Right lobe of liver (tissue), 6 donors: Measurements from ENCODE around the gene OGFRL1. TPM values are rescaled to one million over a fixed set of nuclear protein-coding genes. Genes with fewer than 3 reads are reported as not detected.

Experiments
- ATAC-seq, 4 donors: fragments of 200-7000 bp; cut with Tn5 transposase; one replicate each; pipeline ENCODE4 v1.9.1; 2020; ENCODE audit warnings: mild to moderate bottlenecking in 4 of 4, moderate library complexity in 4 of 4
- DNase-seq, 3 donors: peaks; one replicate each; pipeline ENCODE4 v3.0.0-alpha.2; 2020
- H3K27ac ChIP-seq, 3 donors: fragments of 200-600 bp; one replicate each; pipeline ENCODE4 v1.8.0; 2022
- H3K27me3 ChIP-seq, 2 donors: fragments of 200-600 bp; one replicate each; pipeline ENCODE4 v1.8.0; 2022
- H3K36me3 ChIP-seq, 4 donors: fragments of 200-600 bp; sonication (generic) in 1 of 4; one replicate each; pipeline versions ENCODE4 v1.5.1 to v1.8.0; 2017 to 2022; ENCODE audit warnings: control low read depth in 1 of 4
- H3K4me1 ChIP-seq, 4 donors: fragments of 200-600 bp; sonication (generic) in 1 of 4; one replicate each; pipeline versions ENCODE4 v1.5.1 to v1.8.0; 2017 to 2022; ENCODE audit warnings: control low read depth in 1 of 4
- H3K4me3 ChIP-seq, 3 donors: fragments of 200-600 bp; one replicate each; pipeline ENCODE4 v1.8.0; 2022
- H3K9me3 ChIP-seq, 4 donors: fragments of 200-600 bp; sonication (generic) in 1 of 4; one replicate each; pipeline versions ENCODE4 v1.5.1 to v1.8.0; 2017 to 2022; ENCODE audit warnings: control low read depth in 1 of 4
- CTCF ChIP-seq, 4 donors: fragments of 200-600 bp in 3 of 4; fragments of 450-650 bp in 1 of 4; IDR thresholded peaks; one replicate each; pipeline versions ENCODE4 v1.5.1 to v1.8.0; 2016 to 2022; ENCODE audit warnings: antibody characterized with exemption in 4 of 4, mild to moderate bottlenecking in 2 of 4
- POLR2A ChIP-seq: fragments of 450-650 bp; IDR thresholded peaks from one replicate; pipeline ENCODE4 v1.6.1; 2017; ENCODE audit warnings: antibody characterized with exemption, mild to moderate bottlenecking
- WGBS: methylation state at CpG from one replicate; pipeline ENCODE4 v1.1.6; 2018; ENCODE audit warnings: low coverage, low lambda C conversion rate; ENCODE audit not compliant: insufficient coverage; ENCODE audit errors: missing lambda C conversion rate; 5-methylcytosine and 5-hydroxymethylcytosine counted together
- intact Hi-C, 2 donors: fragments of 100-400 bp; cut with DNase I; formaldehyde crosslinking; loops; one replicate each; pipeline versions ENCODE4 v1.11.2 to v1.14.1; 2022
- total RNA-seq, 6 experiments: library from RNA; depleted of rRNA in 2 of 6; stranded (reverse); fragments of >200 nt in 2 of 6; fragmentation: NEBNext Ultra II Directional in 3 of 6; extraction: Animal tissue kit (Norgen Biotek cat#: 25700) in 3 of 6; gene quantifications; one replicate each; pipeline versions ENCODE4 v1.1.0 to v1.2.4, GENCODE V29; 2016 to 2023
- donor health status: DM: no; HTN: yes; CAD: no.
- donor health status: DM: no; HTN: no; CAD: no.
- donor health status: DM: no; HTN: no; CAD: no.
- donor health status: DM: no; HTN: yes; CAD: no.
- donor health status: DM: no; HTN: yes; CAD: no.

OGFRL1 gene
- total RNA-seq, 6 experiments from 2014 or later: 1.5 to 6.9 (median 3.8) TPM

- Histone ChIP-seq H3K27ac (no peak overlapping the region), H3K9me3 (peaks cover 0 to 3% (median 0%) of the 10 kb centered on the region in 4 donors), H3K4me3 (no peak overlapping the region), H3K27me3 (no peaks in the 10 kb centered on the region), H3K4me1 (no peaks in the 10 kb centered on the region), H3K36me3 (no peaks in the 10 kb centered on the region)
- 44% methylated on average over 5 of the region's 5 CpGs for WGBS
- no peak for ATAC-seq
- DNase-seq: no peak
- TF ChIP-seq CTCF (IDR thresholded peaks at IDR 0.05) (no peak), POLR2A (no peak)
- intact Hi-C loops: no loop called here
These were observed 35.7 kb upstream of the OGFRL1 start for GRCh38 chr6:71252960-71253359.

- ATAC-seq (no peak), DNase-seq (no peak)
- WGBS: no CpG with 5 or more reads among the region's 3 CpGs
- Histone ChIP-seq H3K27ac (no peak overlapping the region), H3K27me3 (no peaks in the 10 kb centered on the region), H3K4me1 (no peaks in the 10 kb centered on the region), H3K4me3 (no peak overlapping the region), H3K36me3 (no peaks in the 10 kb centered on the region), H3K9me3 (no peaks in the 10 kb centered on the region)
- intact Hi-C loops: no loop called here
- TF ChIP-seq CTCF (IDR thresholded peaks at IDR 0.05): no peak
- TF ChIP-seq POLR2A: no peak
These were observed 34.3 kb upstream of the OGFRL1 start for GRCh38 chr6:71254323-71254722.

- Histone ChIP-seq H3K27ac (no peak overlapping the region), H3K9me3 (no peaks in the 10 kb centered on the region), H3K4me1 (no peaks in the 10 kb centered on the region), H3K27me3 (no peaks in the 10 kb centered on the region), H3K36me3 (no peaks in the 10 kb centered on the region), H3K4me3 (no peak overlapping the region)
- intact Hi-C loops: no loop called here
- TF ChIP-seq POLR2A (no peak), CTCF (IDR thresholded peaks at IDR 0.05) (no peak)
- whole genome bisulfite sequencing: 58% methylated on average over 4 of the region's 7 CpGs
- ATAC-seq: no peak
- no peak for DNase-seq
These were observed 30.3 kb upstream of the OGFRL1 start for GRCh38 chr6:71258078-71258866.

- no peak overlapping the region for H3K27ac ChIP-seq
- WGBS: no CpG with 5 or more reads among the region's 2 CpGs
- DNase-seq (no peak), ATAC-seq (no peak)
- H3K9me3 ChIP-seq: no peaks in the 10 kb centered on the region
- H3K4me3 ChIP-seq: no peak overlapping the region
- H3K4me1 ChIP-seq: no peaks in the 10 kb centered on the region
- intact Hi-C loops: no loop called here
- TF ChIP-seq CTCF (IDR thresholded peaks at IDR 0.05) (no peak), POLR2A (no peak)
- H3K27me3 ChIP-seq: no peaks in the 10 kb centered on the region
- no peaks in the 10 kb centered on the region for H3K36me3 ChIP-seq
These were observed 28.6 kb upstream of the OGFRL1 start for GRCh38 chr6:71259888-71260604.
